HG03135 (cell line): ENCODE measurements around the gene DTD2.
A peak's percentile ranks its signal among the peaks of the same experiment; 100 is the strongest.
"Not testable (repeated sequence)": the region's sequence is repeated elsewhere in the genome, so short reads cannot be mapped to it uniquely, and the experiment has no call there.

Source experiments
- ATAC-seq: cut with Tn5 transposase; IDR thresholded peaks from one replicate; pipeline ENCODE4 v1.9.1; 2021; ENCODE audit warnings: mild to moderate bottlenecking, moderate library complexity; ENCODE audit not compliant: unreplicated experiment

Gene DTD2

DNA sequence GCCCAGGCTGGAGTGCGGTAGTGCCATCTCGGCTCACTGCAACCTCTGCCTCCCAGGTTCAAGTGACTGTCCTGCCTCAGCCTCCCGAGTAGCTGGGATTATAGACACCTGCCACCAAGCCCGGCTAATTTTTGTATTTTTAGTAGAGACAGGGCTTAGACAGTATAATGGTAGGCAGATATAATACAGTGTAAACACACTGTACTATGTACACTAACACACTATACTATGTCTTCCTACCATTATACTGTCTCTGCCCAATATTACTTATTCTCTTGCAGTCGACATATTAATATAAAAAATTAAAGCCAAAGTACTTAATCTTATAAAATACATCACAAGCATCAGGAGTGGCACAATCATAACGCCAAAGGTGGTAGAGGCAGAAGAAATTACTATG is 15.0 kb downstream of the DTD2 start:
- no peak for ATAC-seq

DNA sequence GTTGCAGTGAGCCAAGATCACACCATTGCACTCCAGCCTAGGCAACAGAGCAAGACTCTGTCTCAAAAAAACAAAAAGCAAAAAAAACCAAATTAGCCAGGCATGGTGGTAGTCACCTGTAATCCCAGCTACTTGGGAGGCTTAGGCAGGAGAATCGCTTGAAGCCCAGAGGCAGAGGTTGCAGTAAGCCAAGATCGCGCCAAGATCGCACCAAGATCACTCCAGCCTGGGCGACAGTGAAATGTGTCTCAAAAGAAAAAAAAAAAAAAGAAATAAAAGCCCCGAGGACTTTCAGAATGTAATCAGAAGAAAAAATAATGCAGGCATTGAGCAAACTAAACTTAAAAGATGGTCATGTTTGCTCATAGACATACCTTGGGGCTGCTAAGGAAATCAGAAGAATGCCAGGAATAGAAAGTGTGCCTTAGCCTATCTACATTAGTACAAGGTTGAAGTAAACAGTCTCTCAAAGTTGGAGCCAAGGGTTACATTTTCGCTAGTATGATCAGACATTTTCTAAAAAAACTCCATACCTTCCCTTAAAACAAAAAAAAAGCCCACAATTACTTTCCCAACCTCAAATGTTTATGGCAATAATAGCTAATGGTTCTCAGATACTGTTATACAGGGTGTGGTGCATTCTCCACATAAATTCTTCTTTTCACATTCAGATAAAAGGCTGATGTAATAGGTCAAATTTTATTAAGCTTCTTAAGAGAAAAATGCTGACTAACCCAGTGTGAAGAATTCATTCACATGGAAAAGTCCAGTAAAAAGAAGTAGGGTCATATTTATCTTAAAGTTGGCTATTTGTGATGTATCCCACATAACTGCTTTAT is 15.8 kb downstream of the DTD2 start:
- ATAC-seq: no peak

DNA sequence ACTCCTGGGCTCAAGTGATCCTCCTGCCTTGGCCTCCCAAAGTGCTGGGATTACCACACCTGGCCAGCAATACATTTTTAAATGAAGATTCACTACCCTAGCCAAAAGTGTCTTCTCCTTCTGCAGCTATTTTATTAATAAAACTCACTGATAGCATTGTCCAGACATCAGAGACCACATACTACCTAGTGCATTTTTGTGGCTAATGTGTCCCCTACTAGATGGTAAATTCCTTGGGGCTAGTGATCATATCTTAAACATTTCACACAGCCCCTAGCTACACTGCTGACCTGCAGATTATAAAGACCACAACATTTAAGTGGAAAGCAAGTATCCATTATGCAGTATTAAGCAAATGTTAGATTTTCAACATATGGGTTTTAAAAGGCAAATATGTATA is 17.0 kb downstream of the DTD2 start:
- ATAC-seq: no peak

DNA sequence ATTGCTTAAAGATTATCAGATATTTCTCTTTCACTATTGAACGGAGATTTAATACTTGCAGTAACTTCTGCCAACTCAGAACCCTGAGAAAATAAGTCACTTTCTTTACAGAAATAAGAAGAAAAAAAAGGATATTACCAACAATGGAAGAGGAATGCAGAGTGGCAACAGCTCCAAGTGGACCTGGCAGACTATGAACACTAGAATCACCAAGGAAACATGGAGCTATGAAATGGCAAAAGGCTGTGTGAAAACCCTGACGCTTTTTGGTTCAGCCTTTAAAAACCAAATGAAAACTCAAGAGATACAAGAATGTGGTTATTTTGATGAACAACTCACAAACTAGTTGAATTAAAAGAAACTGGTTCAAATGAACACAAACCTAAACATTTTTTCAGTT is 17.7 kb downstream of the DTD2 start:
- ATAC-seq: no peak

DNA sequence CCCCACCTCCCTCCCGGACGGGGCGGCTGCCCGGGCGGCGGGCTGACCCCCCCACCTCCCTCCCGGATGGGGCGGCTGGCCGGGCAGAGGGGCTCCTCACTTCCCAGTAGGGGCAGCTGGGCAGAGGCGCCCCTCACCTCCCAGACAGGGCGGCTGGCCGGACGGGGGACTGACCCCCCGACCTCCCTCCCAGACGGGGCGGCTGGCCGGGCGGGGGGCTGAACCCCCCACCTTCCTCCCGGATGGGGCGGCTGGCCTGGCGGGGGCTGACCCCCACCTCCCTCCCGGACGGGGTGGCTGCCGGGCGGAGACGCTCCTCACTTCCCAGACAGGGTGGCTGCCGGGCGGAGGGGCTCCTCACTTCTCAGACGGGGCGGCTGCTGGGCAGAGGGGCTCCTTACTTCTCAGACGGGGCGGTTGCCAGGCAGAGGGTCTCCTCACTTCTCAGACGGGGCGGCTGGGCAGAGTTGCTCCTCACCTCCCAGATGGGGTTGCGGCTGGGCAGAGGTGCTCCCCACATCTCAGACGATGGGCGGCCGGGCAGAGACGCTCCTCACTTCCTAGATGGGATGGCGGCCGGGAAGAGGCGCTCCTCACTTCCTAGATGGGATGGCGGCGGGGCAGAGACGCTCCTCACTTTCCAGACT is 20.1 kb downstream of the DTD2 start:
- ATAC-seq: not testable (repeated sequence)

DNA sequence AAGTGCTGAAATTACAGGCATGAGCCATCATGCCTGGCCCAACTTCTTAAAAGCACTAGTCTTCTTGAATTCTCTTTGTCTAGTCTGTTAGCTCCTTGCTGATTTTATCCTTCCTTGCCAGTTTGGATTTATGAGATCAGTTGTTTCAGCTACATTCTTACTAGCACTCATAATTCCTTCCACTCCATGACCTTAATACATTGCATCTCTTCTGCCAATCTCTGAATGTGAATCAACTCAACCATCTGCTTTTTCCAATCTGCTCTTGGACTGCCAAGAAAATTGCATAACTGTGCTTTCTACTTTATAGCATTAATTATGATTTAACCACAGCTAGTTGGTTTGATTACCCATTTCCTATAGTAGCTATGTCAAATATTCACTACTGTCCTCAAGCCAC is 22.0 kb downstream of the DTD2 start:
- no peak for ATAC-seq

DNA sequence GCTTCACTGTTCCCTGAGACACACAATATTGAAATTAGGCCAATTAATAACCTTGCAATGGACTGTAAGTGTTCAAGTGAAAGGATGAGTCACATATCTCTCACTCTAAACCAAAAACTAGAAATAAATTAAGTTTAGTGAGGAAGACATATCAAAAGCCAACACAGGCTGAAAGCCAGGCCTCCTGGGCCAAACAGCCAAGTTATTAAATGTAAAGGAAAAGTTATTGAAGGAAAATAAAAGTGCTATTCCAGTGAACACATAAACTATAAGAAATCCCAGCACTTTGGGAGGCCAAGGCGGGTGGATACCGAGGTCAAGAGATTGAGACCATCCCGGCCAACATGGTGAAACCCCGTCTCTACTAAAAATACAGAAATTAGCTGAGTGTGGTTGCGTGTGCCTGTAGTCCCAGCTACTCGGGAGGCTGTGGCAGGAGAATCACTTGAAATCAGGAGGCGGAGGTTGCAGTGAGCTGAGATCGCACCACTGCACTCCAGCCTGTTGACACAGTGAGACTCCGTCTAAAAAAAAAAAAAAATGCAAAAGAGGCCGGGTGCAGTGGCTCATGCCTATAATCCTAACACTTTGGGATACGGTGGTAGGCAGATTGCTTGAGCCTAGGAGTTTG is 26.6 kb downstream of the DTD2 start:
- ATAC-seq: no peak

GRCh38 chr14:31429791-31430190 is 27.5 kb downstream of the DTD2 start:
- ATAC-seq: no peak

DNA sequence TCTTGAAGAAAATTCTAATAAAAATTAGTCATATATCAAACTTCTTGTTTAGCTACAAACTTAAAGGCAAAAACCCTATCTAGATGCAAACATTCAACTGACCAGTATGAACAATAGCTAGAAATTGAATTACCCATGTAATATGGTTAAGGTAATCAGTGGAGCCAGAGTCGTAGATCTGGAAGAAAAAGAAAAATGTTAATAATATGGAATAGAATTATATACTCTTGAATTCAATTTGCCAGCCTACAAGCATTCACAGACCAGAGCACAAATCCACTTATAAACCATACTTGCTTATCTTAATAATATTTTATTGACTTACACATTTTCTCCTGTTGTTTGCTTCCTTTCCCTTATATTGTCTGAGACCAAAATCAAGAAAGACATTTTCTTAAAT is 29.3 kb downstream of the DTD2 start:
- ATAC-seq: no peak

GRCh38 chr14:31426663-31427062 is 30.6 kb downstream of the DTD2 start:
- ATAC-seq: no peak

GRCh38 chr14:31425905-31426304 is 31.4 kb downstream of the DTD2 start:
- ATAC-seq: no peak

GRCh38 chr14:31421200-31421599 is 36.1 kb downstream of the DTD2 start:
- no peak for ATAC-seq

DNA sequence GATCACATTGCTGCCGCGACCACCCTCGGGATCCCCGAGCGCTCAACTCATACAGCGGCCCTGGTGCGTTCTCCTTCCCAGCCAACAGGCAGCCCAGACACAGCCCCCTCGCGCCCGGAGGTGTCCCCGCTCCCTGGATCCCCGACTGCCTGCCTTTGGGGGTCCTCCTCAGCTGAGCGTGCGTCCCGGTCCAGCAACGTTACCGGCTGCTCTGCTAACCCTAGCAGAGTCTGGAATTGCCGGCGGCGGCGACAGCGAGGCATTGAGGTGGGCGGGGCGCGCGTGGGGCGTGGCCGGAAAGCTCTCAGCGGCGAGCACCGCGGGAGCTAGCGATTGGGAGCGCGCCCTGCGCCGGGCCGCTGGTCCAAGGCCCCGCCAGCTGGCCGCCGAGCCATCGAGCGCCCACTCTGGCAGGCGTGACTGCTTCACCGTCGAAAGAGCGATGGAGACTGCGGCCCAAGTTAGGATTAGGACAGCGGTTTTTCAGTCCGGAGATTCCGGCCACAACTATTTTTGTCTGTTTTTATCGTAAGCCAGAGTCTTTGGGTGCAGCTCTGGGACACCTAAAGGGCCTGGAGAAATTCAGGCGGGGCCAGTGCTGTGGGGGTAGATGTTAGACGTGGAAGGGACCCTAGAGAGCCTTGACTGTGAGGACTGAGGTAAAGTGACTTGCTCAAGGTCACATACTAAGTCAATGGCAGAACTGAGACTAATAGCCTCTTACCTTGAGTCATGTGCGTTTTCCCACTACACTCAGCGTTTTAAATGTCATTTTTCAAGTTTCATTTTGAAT is 36.8 kb downstream of the DTD2 start, which contains the start of gene HEATR5A:
Gene HEATR5A (minus strand): TSS at position 232 of the 793 bp plus-strand sequence. CDS start 17,575 bp downstream, outside the sequence.
- ATAC-seq: peak; percentile 98

- peak; percentile 12 for ATAC-seq
Measured at GRCh38 chr14:31419967-31420318, 37.4 kb downstream of the DTD2 start.

GRCh38 chr14:31419179-31419966 is 37.9 kb downstream of the DTD2 start:
- ATAC-seq: no peak

DNA sequence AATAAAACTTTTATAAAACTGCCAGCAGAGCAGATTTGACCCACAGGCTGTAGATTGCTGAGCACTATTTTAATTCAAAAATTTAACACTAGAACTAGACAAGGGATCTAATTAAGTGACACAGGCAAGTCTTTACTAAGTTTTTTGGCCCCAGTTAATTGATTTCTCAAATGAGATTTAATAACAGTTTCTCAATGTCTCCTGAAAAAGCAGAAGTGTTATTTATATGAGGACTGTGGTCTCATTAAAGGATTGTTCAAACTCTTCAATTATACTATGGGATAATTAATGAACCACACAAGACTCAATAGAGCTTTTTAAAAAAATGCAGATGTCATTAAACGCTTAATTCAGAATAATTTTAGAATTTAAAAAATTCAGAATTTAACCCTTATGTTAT is 38.9 kb downstream of the DTD2 start:
- ATAC-seq: no peak

GRCh38 chr14:31414190-31414833 is 43.0 kb downstream of the DTD2 start:
- no peak for ATAC-seq

GRCh38 chr14:31411218-31411727 is 46.0 kb downstream of the DTD2 start:
- no peak for ATAC-seq

GRCh38 chr14:31410048-31410650 is 47.2 kb downstream of the DTD2 start:
- ATAC-seq: no peak
